ENCODE measurements around the gene UVRAG.

UVRAG gene

DNA sequence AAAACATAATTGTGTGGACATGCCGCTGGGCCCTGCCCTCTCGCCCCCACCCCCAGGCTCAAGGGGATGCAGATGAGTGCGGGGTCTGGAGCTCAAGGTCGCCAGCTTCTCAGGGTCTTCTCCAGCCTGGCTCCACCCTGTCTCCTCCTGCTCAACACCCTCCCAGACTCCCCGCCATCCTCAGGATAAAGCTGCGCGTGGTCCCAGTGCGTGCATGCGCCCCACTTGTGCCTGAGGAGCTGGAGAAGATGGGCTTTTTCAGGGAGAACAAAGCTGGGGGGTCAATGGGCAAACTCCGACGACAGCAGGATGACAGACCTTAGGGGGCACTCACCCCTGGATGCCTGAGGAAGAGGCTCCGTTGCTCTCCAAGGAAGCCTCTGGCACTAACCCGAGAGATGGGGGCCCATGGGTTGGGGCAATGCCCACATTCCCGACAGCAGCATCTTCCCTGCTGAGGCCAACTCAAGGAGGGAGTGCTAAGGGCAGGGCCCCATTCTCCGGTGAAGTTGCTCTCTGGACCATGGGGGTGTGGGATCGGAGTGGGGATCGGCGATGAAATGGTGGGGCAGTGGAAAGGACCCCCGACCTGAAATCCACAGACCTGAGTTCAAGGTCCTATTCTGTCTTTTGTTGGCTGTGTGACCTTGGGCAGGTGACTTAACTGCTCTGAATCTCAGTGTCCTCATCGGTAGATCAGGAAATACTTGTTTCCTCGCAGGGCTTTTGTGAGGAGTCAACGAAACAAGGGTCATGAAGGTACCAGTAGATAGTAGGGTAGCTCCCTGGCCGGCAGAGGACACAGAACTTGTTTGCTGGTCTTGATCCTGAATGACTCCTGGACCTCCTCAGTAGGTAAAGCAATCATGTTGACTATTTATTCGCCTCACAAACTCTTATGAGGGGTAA, 343.6 kb downstream of the UVRAG start:
- no peak for TF ChIP-seq CTCF (IDR thresholded peaks at IDR 0.05; ENCODE audit: low read depth, low read length)
- no peak for DNase-seq (ENCODE audit: low read depth in 2 of 2)
- no peak overlapping the region for H3K4me3 ChIP-seq (replicated peaks in 1 of 2; ENCODE audit: low read depth in 2 of 2, low read length in 2 of 2)

- TF ChIP-seq CTCF (IDR thresholded peaks at IDR 0.05; ENCODE audit: low read depth, low read length), result no peak
- no peak overlapping the region for H3K4me3 ChIP-seq (replicated peaks in 1 of 2; ENCODE audit: low read depth in 2 of 2, low read length in 2 of 2)
- DNase-seq (ENCODE audit: low read depth in 2 of 2), result no peak
Observed at GRCh38 chr11:76159303-76159937, 344.4 kb downstream of the UVRAG start.

- no peak for TF ChIP-seq CTCF (IDR thresholded peaks at IDR 0.05; ENCODE audit: low read depth, low read length)
- no peak for DNase-seq (ENCODE audit: low read depth in 2 of 2)
- no peak overlapping the region for H3K4me3 ChIP-seq (replicated peaks in 1 of 2; ENCODE audit: low read depth in 2 of 2, low read length in 2 of 2)
Observed at GRCh38 chr11:76159983-76160661, 345.1 kb downstream of the UVRAG start.

DNA sequence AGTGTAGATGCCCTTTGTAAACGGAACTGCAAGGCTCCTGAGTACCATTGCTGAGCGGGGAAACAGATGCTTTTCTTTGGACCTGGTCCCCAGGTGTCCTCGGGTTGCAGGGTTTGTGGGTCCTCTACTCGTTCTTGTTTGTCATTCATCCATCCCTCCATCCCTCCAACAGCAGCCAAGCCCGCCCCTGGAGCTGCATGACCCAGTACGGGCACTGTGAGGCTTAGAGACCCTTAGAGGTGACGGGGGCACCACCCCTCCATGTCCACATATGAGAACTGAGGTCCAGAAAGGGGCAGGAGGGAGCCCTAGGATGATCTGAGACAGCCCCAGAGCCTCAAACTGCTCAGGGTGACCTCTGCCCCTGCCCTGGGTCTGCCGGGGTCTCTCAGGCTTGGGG, 345.8 kb downstream of the UVRAG start:
- H3K4me3 ChIP-seq (replicated peaks in 1 of 2; ENCODE audit: low read depth in 2 of 2, low read length in 2 of 2), result no peak overlapping the region
- TF ChIP-seq CTCF (IDR thresholded peaks at IDR 0.05; ENCODE audit: low read depth, low read length), result no peak
- no peak for DNase-seq (ENCODE audit: low read depth in 2 of 2)

DNA sequence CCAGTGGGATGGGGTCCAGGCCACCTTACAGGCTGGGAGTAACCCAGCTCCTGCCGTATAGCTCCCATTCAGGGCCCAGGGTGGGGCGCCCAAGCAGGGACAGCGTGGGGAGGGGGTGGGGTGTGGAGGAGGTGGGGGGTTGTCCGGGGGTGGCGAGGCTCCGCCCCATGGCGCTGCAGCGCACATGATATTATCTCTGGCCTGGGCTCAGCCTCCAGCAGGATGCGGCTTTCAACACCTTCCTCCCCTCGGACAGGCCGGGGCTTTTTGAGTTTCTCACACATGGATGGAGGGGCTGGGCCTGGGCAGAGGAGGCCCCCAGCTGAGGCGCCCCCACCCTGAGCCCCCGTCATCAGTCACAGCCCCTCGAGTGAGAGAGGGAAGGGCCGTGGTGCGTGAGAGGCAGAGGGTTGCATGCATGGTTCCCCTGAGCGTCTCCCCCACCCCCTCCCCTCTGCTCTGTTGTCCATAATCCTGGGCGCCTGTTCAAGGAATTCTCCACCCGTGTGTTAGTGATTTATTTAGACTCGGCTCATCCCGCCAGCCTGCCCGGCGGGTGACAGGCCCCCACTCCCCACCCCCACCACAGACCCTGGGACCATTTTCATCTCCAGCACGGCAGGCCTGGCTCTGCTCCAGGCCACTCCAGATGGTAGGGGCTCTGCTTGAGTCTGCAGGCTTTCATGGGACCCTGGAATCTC, 346.4 kb downstream of the UVRAG start:
- no peak overlapping the region for H3K4me3 ChIP-seq (replicated peaks in 1 of 2; ENCODE audit: low read depth in 2 of 2, low read length in 2 of 2)
- peak in 1 of 2 donors; percentile 74 for DNase-seq (ENCODE audit: low read depth in 2 of 2)
- TF ChIP-seq CTCF (IDR thresholded peaks at IDR 0.05; ENCODE audit: low read depth, low read length), result no peak

All from cardiac fibroblast (primary cell).